Right lobe of liver (tissue), 4 donors: Measurements from ENCODE around the gene FRMD3.

Source experiments
- CTCF ChIP-seq, 4 donors: fragments of 200-600 bp in 3 of 4; fragments of 450-650 bp in 1 of 4; IDR thresholded peaks; one replicate each; pipeline versions ENCODE4 v1.5.1 to v1.8.0; 2016 to 2022; ENCODE audit warnings: antibody characterized with exemption in 4 of 4, mild to moderate bottlenecking in 2 of 4
- POLR2A ChIP-seq: fragments of 450-650 bp; IDR thresholded peaks from one replicate; pipeline ENCODE4 v1.6.1; 2017; ENCODE audit warnings: antibody characterized with exemption, mild to moderate bottlenecking
- donor health status: DM: no; HTN: no; CAD: no.
- donor health status: DM: no; HTN: no; CAD: no.
- donor health status: DM: no; HTN: yes; CAD: no.

GRCh38 chr9:83343366-83343999 is 194.7 kb downstream of the FRMD3 start:
- no peak for TF ChIP-seq CTCF (IDR thresholded peaks at IDR 0.05)
- no peak for TF ChIP-seq POLR2A
